Measurements from ENCODE around the gene AOC3.
A peak's percentile ranks its signal among the peaks of the same experiment; 100 is the strongest.
"Not testable (repeated sequence)": the region's sequence is repeated elsewhere in the genome, so short reads cannot be mapped to it uniquely, and the experiment has no call there.

The AOC3 gene

GRCh38 chr17:42844271-42844670, 6.7 kb upstream of the AOC3 start, which contains the start of gene AOC2:
Gene AOC2, plus strand, starts transcription at chr17:42844580. Its CDS starts 47 bp downstream, at chr17:42844627.
- DNase-seq: no peak

GRCh38 chr17:42844761-42845555, 6.0 kb upstream of the AOC3 start:
- DNase-seq: no peak

- DNase-seq: no peak
These were observed 5.5 kb upstream of the AOC3 start for GRCh38 chr17:42845556-42845917.

GRCh38 chr17:42845918-42846593, 4.9 kb upstream of the AOC3 start:
- no peak for DNase-seq

- DNase-seq: peak; percentile 18
These were observed 4.3 kb upstream of the AOC3 start for GRCh38 chr17:42846594-42847280.

DNA sequence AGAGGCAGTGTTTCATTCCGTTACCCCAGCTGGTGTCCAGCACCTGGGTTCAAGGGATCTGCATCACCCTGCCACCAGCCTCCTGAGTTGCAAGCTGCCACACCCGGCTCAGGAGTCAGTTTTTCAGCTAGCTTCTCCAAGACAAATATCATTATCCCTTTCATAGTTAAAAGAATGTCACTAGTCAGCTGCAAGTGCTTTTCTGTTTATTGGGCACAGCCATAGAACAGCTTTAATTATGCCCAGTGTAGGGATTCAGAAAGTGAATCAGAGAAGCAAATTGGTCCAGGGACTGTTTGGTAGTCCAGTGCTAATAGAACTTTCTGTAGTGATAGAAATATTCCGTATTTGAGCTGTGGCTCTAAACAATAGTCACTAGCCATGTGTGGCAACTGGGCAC, 2.9 kb upstream of the AOC3 start:
- no peak for DNase-seq

GRCh38 chr17:42849031-42849430, 2.0 kb upstream of the AOC3 start:
- DNase-seq: no peak

DNA sequence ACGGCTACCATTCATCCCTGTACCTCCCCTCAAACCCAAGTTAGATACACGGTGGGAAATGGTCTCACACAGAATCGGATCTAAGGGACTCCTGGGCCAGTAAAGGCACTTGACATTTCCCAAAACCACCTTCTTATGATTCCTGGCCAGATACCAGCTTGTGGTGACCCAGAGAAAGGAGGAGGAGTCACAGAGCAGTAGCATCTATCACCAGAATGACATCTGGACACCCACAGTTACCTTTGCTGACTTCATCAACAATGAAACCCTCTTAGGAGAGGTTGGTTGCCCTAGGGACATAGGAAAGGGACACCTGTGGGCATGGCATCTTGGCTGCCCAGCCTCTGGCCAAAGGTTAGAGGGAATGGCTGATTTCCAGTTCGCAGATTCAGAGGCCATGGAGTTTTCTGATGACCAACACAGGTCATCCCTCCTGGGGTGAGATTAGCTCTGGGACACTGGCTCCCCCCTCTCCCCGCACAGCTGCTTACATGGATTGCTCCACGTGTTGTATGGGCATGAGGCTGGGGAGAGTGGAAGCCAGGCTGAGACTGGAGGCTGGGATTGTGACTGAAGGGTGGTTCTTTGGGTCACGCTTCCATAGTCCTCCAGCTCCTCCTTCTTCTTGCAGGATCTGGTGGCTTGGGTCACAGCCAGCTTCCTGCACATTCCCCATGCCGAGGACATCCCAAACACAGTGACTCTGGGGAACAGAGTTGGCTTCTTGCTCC, 1.4 kb upstream of the AOC3 start:
- no peak for DNase-seq

DNA sequence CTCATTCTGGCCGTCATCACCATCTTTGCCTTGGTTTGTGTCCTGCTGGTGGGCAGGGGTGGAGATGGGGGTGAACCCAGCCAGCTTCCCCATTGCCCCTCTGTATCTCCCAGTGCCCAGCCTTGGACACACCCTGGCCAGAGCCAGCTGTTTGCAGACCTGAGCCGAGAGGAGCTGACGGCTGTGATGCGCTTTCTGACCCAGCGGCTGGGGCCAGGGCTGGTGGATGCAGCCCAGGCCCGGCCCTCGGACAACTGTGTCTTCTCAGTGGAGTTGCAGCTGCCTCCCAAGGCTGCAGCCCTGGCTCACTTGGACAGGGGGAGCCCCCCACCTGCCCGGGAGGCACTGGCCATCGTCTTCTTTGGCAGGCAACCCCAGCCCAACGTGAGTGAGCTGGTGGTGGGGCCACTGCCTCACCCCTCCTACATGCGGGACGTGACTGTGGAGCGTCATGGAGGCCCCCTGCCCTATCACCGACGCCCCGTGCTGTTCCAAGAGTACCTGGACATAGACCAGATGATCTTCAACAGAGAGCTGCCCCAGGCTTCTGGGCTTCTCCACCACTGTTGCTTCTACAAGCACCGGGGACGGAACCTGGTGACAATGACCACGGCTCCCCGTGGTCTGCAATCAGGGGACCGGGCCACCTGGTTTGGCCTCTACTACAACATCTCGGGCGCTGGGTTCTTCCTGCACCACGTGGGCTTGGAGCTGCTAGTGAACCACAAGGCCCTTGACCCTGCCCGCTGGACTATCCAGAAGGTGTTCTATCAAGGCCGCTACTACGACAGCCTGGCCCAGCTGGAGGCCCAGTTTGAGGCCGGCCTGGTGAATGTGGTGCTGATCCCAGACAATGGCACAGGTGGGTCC, 607 bp downstream of the AOC3 start:
- DNase-seq: not testable (repeated sequence)

GRCh38 chr17:42852351-42852750, 1.4 kb downstream of the AOC3 start:
- DNase-seq: no peak

- no peak for DNase-seq
These were observed 2.0 kb downstream of the AOC3 start for GRCh38 chr17:42853004-42853403.

DNA sequence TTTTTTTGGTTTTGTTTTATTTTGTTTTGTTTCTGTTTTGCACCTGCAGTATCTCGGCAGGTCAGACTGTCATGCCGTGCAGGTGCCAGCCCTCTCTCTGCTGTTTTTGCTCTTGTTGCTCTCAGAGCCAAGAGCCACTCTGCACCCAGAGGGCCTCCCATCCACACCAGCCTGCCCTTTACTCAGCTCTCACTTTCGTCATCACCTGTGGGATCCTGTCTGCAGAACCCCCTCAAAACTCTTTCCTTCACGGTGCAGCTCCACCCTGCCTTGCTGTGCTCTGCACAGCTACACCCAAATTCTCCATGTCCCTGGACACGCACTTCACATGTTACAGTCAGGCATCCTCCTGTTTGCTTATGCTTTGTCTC, 2.6 kb downstream of the AOC3 start:
- no peak for DNase-seq

GRCh38 chr17:42853968-42854790, 3.2 kb downstream of the AOC3 start:
- DNase-seq: no peak

- no peak for DNase-seq
These were observed 4.1 kb downstream of the AOC3 start for GRCh38 chr17:42855048-42855596.

- DNase-seq: not testable (repeated sequence)
These were observed 5.1 kb downstream of the AOC3 start for GRCh38 chr17:42856093-42856492.

DNA sequence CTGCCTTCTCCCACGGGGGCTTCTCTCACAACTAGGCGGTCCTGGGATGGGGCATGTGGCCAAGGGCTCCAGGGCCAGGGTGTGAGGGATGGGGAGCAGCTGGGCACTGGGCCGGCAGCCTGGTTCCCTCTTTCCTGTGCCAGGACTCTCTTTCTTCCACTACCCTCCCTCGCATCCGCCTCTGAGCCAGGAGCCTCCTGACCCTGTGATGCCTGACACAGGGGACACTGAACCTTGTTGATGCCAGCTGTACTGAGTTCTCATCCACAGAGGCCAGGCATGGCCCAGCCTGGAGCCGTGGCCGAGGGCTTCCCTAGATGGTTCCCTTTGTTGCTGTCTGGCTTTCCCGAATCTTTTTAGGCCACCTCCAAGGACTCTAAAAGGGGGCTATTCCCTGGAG, 5.5 kb downstream of the AOC3 start:
- not testable (repeated sequence) for DNase-seq

DNA sequence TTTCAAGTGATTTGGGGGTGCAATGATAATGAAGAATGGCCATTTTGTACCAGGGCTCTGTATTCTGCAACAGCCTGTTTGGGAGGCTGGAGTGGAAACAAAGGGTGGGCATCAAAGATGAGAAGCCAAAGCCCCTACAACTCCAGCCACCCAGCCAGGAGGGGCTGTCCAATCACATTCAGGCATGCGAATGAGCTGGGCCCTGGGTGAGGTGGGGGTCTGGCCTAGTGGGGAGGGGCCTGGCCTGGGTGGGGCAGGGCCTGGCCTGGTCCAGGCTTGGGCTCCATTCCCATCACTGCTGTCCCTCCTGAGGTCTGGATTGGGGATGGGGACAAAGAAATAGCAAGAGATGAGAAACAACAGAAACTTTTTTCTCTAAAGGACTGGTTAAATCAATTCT, 6.4 kb downstream of the AOC3 start:
- no peak for DNase-seq

GRCh38 chr17:42865638-42866094, 14.7 kb downstream of the AOC3 start:
- no peak for DNase-seq

- DNase-seq: no peak
These were observed 15.2 kb downstream of the AOC3 start for GRCh38 chr17:42866216-42866615.
